ENCODE data around the gene NTHL1.

The NTHL1 gene

DNA sequence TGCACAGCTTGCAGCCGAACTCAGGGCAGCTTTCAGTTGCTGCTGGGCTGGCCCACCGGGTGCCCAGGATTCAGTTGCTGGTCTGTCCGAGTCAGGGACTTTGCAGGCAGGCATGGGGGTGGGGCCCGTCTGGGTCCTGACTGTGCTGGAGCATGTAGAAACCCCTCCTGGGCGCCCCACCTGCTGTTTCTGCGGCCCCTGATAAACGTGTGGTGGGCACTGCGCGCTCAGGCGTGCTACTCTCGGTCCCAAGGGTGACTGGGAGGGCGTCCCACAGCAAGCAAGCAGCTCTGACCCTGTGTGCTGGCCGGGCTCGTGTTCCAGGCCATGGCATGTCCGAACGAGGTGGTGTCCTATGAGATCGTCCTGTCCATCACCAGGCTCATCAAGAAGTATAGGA, 12.7 kb upstream of the NTHL1 start:
- Histone ChIP-seq H3K27me3 (ENCODE audit: insufficient read depth, low read length) (no peaks in the 10 kb centered on the region), H4K91ac (ENCODE audit: low read depth, low read length) (no peak overlapping the region), H3K23ac (ENCODE audit: low read length) (no peak overlapping the region), H3K4me2 (ENCODE audit: low read length) (no peak overlapping the region), H3K79me2 (ENCODE audit: control insufficient read depth, insufficient read depth, low read length, poor library complexity) (no peaks in the 10 kb centered on the region), H3K14ac (ENCODE audit: low read length) (no peak overlapping the region), H2AK5ac (ENCODE audit: low read length) (no peak overlapping the region), H2AFZ (ENCODE audit: insufficient read depth, low read length, poor library complexity) (no peak overlapping the region), H2BK12ac (ENCODE audit: low read length) (no peak overlapping the region), H3K36me3 (ENCODE audit: control insufficient read depth in 1 of 2, insufficient read depth in 2 of 2, low read length in 2 of 2) (peaks cover 70 to 71% of the 10 kb centered on the region in 2 experiments), H2BK5ac (ENCODE audit: low read depth, low read length, poor library complexity) (no peak overlapping the region), H3K4ac (ENCODE audit: low read depth, low read length) (no peak overlapping the region), H3K9me3 (ENCODE audit: insufficient read depth, low read depth, low read length) (peaks cover 4% of the 10 kb centered on the region), H3K18ac (ENCODE audit: low read length) (no peak overlapping the region), H3K4me1 (ENCODE audit: control insufficient read depth in 1 of 2, insufficient read depth in 2 of 2, low read length in 2 of 2) (no peaks in the 10 kb centered on the region), H4K12ac (ENCODE audit: low read depth, low read length) (no peak overlapping the region), H4K8ac (ENCODE audit: low read depth, low read length) (no peak overlapping the region), H2BK120ac (ENCODE audit: insufficient read depth, low read length, poor library complexity) (no peak overlapping the region), H3K9ac (ENCODE audit: low read length) (no peak overlapping the region), H3K4me3 (ENCODE audit: low read depth, low read length) (no peak overlapping the region), H3K27ac (ENCODE audit: low read depth, low read length) (no peak overlapping the region), H3K79me1 (ENCODE audit: low read length) (no peaks in the 10 kb centered on the region)
- WGBS (ENCODE audit: extremely low coverage, insufficient coverage, insufficient read length) = no CpG with 5 or more reads among the region's 17 CpGs
- no peak for DNase-seq

DNA sequence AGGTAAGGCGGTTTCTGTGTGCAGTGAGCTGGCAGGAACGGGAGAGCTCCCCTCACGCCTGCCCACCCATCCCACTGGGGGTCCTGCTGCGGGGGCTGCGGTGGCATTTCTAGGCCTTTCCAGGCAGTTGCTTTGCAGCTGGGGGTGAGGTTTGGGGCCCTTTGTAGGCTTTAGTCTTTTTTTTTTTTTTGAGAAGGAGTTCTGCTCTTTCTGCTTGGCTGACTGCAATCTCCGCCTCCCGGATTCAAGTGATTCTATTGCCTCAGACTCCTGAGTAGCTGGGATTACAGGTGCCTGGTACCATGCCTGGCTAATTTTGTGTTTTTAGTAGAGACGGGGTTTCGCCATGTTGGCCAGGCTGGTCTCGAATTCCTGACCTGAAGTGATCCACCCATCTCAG, 11.2 kb upstream of the NTHL1 start:
- H2AFZ ChIP-seq (ENCODE audit: insufficient read depth, low read length, poor library complexity) = no peak overlapping the region
- no peak overlapping the region for H4K8ac ChIP-seq (ENCODE audit: low read depth, low read length)
- no peak overlapping the region for H3K4me3 ChIP-seq (ENCODE audit: low read depth, low read length)
- no peak overlapping the region for H2AK5ac ChIP-seq (ENCODE audit: low read length)
- H4K12ac ChIP-seq (ENCODE audit: low read depth, low read length) = no peak overlapping the region
- no peaks in the 10 kb centered on the region for H3K27me3 ChIP-seq (ENCODE audit: insufficient read depth, low read length)
- no peak overlapping the region for H2BK5ac ChIP-seq (ENCODE audit: low read depth, low read length, poor library complexity)
- peaks cover 71 to 75% of the 10 kb centered on the region in 2 experiments for H3K36me3 ChIP-seq (ENCODE audit: control insufficient read depth in 1 of 2, insufficient read depth in 2 of 2, low read length in 2 of 2)
- DNase-seq = no peak
- no peaks in the 10 kb centered on the region for H3K79me2 ChIP-seq (ENCODE audit: control insufficient read depth, insufficient read depth, low read length, poor library complexity)
- no peaks in the 10 kb centered on the region for H3K79me1 ChIP-seq (ENCODE audit: low read length)
- no CpG with 5 or more reads among the region's 10 CpGs for WGBS (ENCODE audit: extremely low coverage, insufficient coverage, insufficient read length)
- H3K27ac ChIP-seq (ENCODE audit: low read depth, low read length) = no peak overlapping the region
- H3K9me3 ChIP-seq (ENCODE audit: insufficient read depth, low read depth, low read length) = peaks cover 4% of the 10 kb centered on the region
- H3K4ac ChIP-seq (ENCODE audit: low read depth, low read length) = no peak overlapping the region
- H3K23ac ChIP-seq (ENCODE audit: low read length) = no peak overlapping the region
- no peak overlapping the region for H3K18ac ChIP-seq (ENCODE audit: low read length)
- no peak overlapping the region for H3K9ac ChIP-seq (ENCODE audit: low read length)
- H3K4me1 ChIP-seq (ENCODE audit: control insufficient read depth in 1 of 2, insufficient read depth in 2 of 2, low read length in 2 of 2) = no peaks in the 10 kb centered on the region
- no peak overlapping the region for H2BK12ac ChIP-seq (ENCODE audit: low read length)
- no peak overlapping the region for H3K14ac ChIP-seq (ENCODE audit: low read length)
- no peak overlapping the region for H3K4me2 ChIP-seq (ENCODE audit: low read length)
- no peak overlapping the region for H4K91ac ChIP-seq (ENCODE audit: low read depth, low read length)
- no peak overlapping the region for H2BK120ac ChIP-seq (ENCODE audit: insufficient read depth, low read length, poor library complexity)

DNA sequence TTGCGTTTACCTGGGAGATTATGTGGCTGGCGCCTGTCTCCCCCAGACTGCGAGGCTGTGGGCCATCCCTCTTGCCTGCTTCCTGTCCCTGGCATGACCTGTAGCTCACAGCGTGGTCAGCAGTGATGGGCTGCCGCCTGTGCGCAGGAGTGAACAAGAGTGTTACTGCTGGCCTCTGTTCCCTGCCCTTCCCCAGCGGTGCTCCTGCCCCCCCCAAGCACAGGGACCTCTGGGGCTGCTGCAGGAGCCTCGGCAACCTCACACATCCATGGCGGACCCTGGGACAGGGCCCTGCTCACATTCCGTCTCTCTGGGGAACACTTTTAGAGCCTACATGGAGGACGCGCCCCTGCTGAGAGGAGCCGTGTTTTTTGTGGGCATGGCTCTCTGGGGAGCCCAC, 10.8 kb upstream of the NTHL1 start:
- Histone ChIP-seq H3K4ac (ENCODE audit: low read depth, low read length) (no peak overlapping the region), H3K18ac (ENCODE audit: low read length) (no peak overlapping the region), H4K91ac (ENCODE audit: low read depth, low read length) (no peak overlapping the region), H3K4me3 (ENCODE audit: low read depth, low read length) (no peak overlapping the region), H3K9ac (ENCODE audit: low read length) (no peak overlapping the region), H3K4me2 (ENCODE audit: low read length) (no peak overlapping the region), H3K27me3 (ENCODE audit: insufficient read depth, low read length) (no peaks in the 10 kb centered on the region), H3K79me1 (ENCODE audit: low read length) (no peaks in the 10 kb centered on the region), H2BK12ac (ENCODE audit: low read length) (no peak overlapping the region), H3K23ac (ENCODE audit: low read length) (no peak overlapping the region), H4K12ac (ENCODE audit: low read depth, low read length) (no peak overlapping the region), H2BK5ac (ENCODE audit: low read depth, low read length, poor library complexity) (no peak overlapping the region), H3K27ac (ENCODE audit: low read depth, low read length) (no peak overlapping the region), H3K9me3 (ENCODE audit: insufficient read depth, low read depth, low read length) (peaks cover 6% of the 10 kb centered on the region), H3K14ac (ENCODE audit: low read length) (no peak overlapping the region), H3K79me2 (ENCODE audit: control insufficient read depth, insufficient read depth, low read length, poor library complexity) (no peaks in the 10 kb centered on the region), H3K4me1 (ENCODE audit: control insufficient read depth in 1 of 2, insufficient read depth in 2 of 2, low read length in 2 of 2) (no peaks in the 10 kb centered on the region), H3K36me3 (ENCODE audit: control insufficient read depth in 1 of 2, insufficient read depth in 2 of 2, low read length in 2 of 2) (peaks cover 71 to 75% of the 10 kb centered on the region in 2 experiments), H4K8ac (ENCODE audit: low read depth, low read length) (no peak overlapping the region), H2AK5ac (ENCODE audit: low read length) (no peak overlapping the region), H2BK120ac (ENCODE audit: insufficient read depth, low read length, poor library complexity) (no peak overlapping the region), H2AFZ (ENCODE audit: insufficient read depth, low read length, poor library complexity) (no peak overlapping the region)
- no CpG with 5 or more reads among the region's 13 CpGs for WGBS (ENCODE audit: extremely low coverage, insufficient coverage, insufficient read length)
- DNase-seq = no peak

DNA sequence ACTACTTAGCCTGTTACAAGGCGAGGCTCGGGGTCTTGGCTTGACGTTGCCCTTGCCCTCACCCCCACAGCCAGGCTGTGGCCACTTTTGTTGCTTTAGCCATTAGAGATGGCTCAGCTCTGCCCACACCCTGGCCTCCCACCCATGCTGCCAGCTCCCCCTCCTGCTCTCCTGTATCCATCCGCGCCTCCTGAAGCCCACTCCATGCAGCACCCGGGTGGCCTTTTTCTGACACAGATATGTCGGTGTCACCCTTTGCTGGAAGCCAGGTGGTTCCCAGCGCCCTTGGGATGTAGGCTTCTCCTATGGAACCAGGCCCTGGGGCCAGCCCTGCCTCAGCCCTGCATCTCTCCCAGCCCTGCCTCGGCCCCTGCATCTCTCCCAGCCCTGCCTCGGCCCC, 9.8 kb upstream of the NTHL1 start:
- H3K79me2 ChIP-seq (ENCODE audit: control insufficient read depth, insufficient read depth, low read length, poor library complexity) = no peaks in the 10 kb centered on the region
- no peak for DNase-seq
- no peak overlapping the region for H4K91ac ChIP-seq (ENCODE audit: low read depth, low read length)
- H3K36me3 ChIP-seq (ENCODE audit: control insufficient read depth in 1 of 2, insufficient read depth in 2 of 2, low read length in 2 of 2) = peaks cover 71 to 75% of the 10 kb centered on the region in 2 experiments
- no CpG with 5 or more reads among the region's 10 CpGs for WGBS (ENCODE audit: extremely low coverage, insufficient coverage, insufficient read length)
- no peak overlapping the region for H3K4ac ChIP-seq (ENCODE audit: low read depth, low read length)
- no peak overlapping the region for H2AK5ac ChIP-seq (ENCODE audit: low read length)
- no peaks in the 10 kb centered on the region for H3K4me1 ChIP-seq (ENCODE audit: control insufficient read depth in 1 of 2, insufficient read depth in 2 of 2, low read length in 2 of 2)
- H2BK120ac ChIP-seq (ENCODE audit: insufficient read depth, low read length, poor library complexity) = no peak overlapping the region
- no peak overlapping the region for H4K12ac ChIP-seq (ENCODE audit: low read depth, low read length)
- no peak overlapping the region for H2BK5ac ChIP-seq (ENCODE audit: low read depth, low read length, poor library complexity)
- H4K8ac ChIP-seq (ENCODE audit: low read depth, low read length) = no peak overlapping the region
- no peaks in the 10 kb centered on the region for H3K27me3 ChIP-seq (ENCODE audit: insufficient read depth, low read length)
- no peak overlapping the region for H3K4me2 ChIP-seq (ENCODE audit: low read length)
- no peak overlapping the region for H3K9ac ChIP-seq (ENCODE audit: low read length)
- no peak overlapping the region for H3K23ac ChIP-seq (ENCODE audit: low read length)
- H2BK12ac ChIP-seq (ENCODE audit: low read length) = no peak overlapping the region
- H3K18ac ChIP-seq (ENCODE audit: low read length) = no peak overlapping the region
- no peak overlapping the region for H3K4me3 ChIP-seq (ENCODE audit: low read depth, low read length)
- no peak overlapping the region for H3K14ac ChIP-seq (ENCODE audit: low read length)
- no peak overlapping the region for H3K27ac ChIP-seq (ENCODE audit: low read depth, low read length)
- peaks cover 6% of the 10 kb centered on the region for H3K9me3 ChIP-seq (ENCODE audit: insufficient read depth, low read depth, low read length)
- H2AFZ ChIP-seq (ENCODE audit: insufficient read depth, low read length, poor library complexity) = no peak overlapping the region
- H3K79me1 ChIP-seq (ENCODE audit: low read length) = no peaks in the 10 kb centered on the region

Data from trophoblast cell (in vitro differentiated cells and primary cell).